WTC11 (cell line): ENCODE data around the gene ESYT2. TPM values are rescaled to one million over a fixed set of nuclear protein-coding genes. Genes with fewer than 3 reads are reported as not detected.
A peak's percentile ranks its signal among the peaks of the same experiment; 100 is the strongest.

ENCODE experiments used
- ATAC-seq: fragments of 200-7000 bp; cut with Tn5 transposase; 2 replicates; pipeline ENCODE4 v1.10.0; 2021; ENCODE audit warnings: mild to moderate bottlenecking, moderate library complexity
- CTCF ChIA-PET: fragments of 300-600 bp; sonication (Branson Sonifier 250); formaldehyde crosslinking; loops from one replicate; lab custom pipeline; 2021; ENCODE audit warnings: antibody characterized with exemption; lab: Charles Lee
- POLR2A ChIA-PET: fragments of 350-600 bp; sonication (Branson Sonifier 250); formaldehyde crosslinking; loops from one replicate; lab custom pipeline; 2021; ENCODE audit warnings: antibody characterized with exemption; lab: Charles Lee
- DNase-seq: peaks from one replicate; pipeline ENCODE4 v3.0.0; 2021; ENCODE audit warnings: low spot score
- H3K27ac Mint-ChIP-seq: 2 replicates; pipeline ENCODE4 v1.8.0; 2021; ENCODE audit warnings: mixed read lengths
- H3K27me3 Mint-ChIP-seq: 2 replicates; pipeline ENCODE4 v1.8.0; 2021; ENCODE audit warnings: low read depth, mild to moderate bottlenecking, moderate library complexity, mixed read lengths
- H3K36me3 Mint-ChIP-seq: 2 replicates; pipeline ENCODE4 v1.8.0; 2021; ENCODE audit warnings: mixed read lengths
- H3K4me1 Mint-ChIP-seq: 2 replicates; pipeline ENCODE4 v1.8.0; 2022; ENCODE audit warnings: mixed read lengths
- H3K4me3 Mint-ChIP-seq: 2 replicates; pipeline ENCODE4 v1.8.0; 2021; ENCODE audit warnings: mild to moderate bottlenecking, moderate library complexity, mixed read lengths
- H3K9me3 Mint-ChIP-seq: 2 replicates; pipeline ENCODE4 v1.8.0; 2021; ENCODE audit warnings: mixed read lengths
- CBFB ChIP-seq: sonication (generic); formaldehyde crosslinking; IDR thresholded peaks from 2 replicates; pipeline ENCODE4 v1.8.1; 2022; ENCODE audit warnings: mild to moderate bottlenecking, low read depth, missing genetic modification reagents
- GABPB1 ChIP-seq: sonication (generic); formaldehyde crosslinking; IDR thresholded peaks from 2 replicates; pipeline ENCODE4 v1.8.1; 2023; ENCODE audit warnings: mild to moderate bottlenecking, missing genetic modification reagents
- NFYB ChIP-seq: sonication (generic); formaldehyde crosslinking; conservative IDR thresholded peaks from 2 replicates; pipeline ENCODE4 v1.8.0; 2022; ENCODE audit warnings: low read depth, missing genetic modification reagents
- SMAD4 ChIP-seq: sonication (generic); formaldehyde crosslinking; IDR thresholded peaks from 2 replicates; pipeline ENCODE4 v1.8.0; 2022; ENCODE audit warnings: mild to moderate bottlenecking, missing genetic modification reagents
- total RNA-seq: library from RNA; stranded (reverse); gene quantifications from 3 replicates; pipeline ENCODE4 v1.2.3, GENCODE V29; 2021
- TF ChIP-seq, protein P1 (sequence below): sonication (generic); formaldehyde crosslinking; IDR thresholded peaks from 2 replicates; pipeline ENCODE4 v1.8.0; 2023; ENCODE audit warnings: mild to moderate bottlenecking, missing genetic modification reagents
- TF ChIP-seq, protein P2 (sequence below): sonication (generic); formaldehyde crosslinking; IDR thresholded peaks from 2 replicates; pipeline ENCODE4 v1.8.1; 2023; ENCODE audit warnings: mild to moderate bottlenecking, moderate library complexity, missing genetic modification reagents
- TF ChIP-seq, protein P3 (sequence below): fragments of 250-450 bp; sonication (Bioruptor Pico); IDR thresholded peaks from 2 replicates; pipeline ENCODE4 v1.9.0; 2021; ENCODE audit warnings: mild to moderate bottlenecking, borderline replicate concordance
- TF ChIP-seq, protein P4 (sequence below): sonication (generic); formaldehyde crosslinking; IDR thresholded peaks from 2 replicates; pipeline ENCODE4 v1.8.1; 2023; ENCODE audit warnings: mild to moderate bottlenecking, missing genetic modification reagents, moderate library complexity

ESYT2 gene
- total RNA-seq, 1 experiment from 2014 or later = 45.1 TPM

DNA sequence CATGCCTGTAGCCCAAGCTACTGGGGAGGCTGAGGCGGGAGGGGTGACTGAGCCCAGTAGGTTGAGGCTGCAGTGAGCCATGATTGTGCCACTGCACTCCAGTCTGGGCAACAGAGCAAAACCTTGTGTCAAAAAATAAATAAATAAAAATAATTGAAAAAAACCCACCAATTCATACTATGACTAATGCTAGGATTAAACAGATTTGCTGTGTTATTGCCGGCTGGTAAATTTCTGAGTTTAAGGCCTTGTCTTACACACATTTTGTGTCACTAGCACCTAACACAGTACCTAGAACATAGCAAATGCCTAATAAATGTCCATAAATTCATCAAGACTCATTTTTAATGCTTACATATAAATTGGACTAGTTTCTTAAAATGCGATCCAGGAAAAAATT is 8.7 kb downstream of the ESYT2 start:
- Mint-ChIP-seq H3K9me3 (no peaks in the 10 kb centered on the region), H3K27me3 (no peaks in the 10 kb centered on the region)
- no peak for TF ChIP-seq SMAD4 (CRISPR knock-in tag)
- TF ChIP-seq, protein P1, sequence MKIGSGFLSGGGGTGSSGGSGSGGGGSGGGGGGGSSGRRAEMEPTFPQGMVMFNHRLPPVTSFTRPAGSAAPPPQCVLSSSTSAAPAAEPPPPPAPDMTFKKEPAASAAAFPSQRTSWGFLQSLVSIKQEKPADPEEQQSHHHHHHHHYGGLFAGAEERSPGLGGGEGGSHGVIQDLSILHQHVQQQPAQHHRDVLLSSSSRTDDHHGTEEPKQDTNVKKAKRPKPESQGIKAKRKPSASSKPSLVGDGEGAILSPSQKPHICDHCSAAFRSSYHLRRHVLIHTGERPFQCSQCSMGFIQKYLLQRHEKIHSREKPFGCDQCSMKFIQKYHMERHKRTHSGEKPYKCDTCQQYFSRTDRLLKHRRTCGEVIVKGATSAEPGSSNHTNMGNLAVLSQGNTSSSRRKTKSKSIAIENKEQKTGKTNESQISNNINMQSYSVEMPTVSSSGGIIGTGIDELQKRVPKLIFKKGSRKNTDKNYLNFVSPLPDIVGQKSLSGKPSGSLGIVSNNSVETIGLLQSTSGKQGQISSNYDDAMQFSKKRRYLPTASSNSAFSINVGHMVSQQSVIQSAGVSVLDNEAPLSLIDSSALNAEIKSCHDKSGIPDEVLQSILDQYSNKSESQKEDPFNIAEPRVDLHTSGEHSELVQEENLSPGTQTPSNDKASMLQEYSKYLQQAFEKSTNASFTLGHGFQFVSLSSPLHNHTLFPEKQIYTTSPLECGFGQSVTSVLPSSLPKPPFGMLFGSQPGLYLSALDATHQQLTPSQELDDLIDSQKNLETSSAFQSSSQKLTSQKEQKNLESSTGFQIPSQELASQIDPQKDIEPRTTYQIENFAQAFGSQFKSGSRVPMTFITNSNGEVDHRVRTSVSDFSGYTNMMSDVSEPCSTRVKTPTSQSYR (CRISPR knock-in tag) = no peak
- TF ChIP-seq, protein P2, sequence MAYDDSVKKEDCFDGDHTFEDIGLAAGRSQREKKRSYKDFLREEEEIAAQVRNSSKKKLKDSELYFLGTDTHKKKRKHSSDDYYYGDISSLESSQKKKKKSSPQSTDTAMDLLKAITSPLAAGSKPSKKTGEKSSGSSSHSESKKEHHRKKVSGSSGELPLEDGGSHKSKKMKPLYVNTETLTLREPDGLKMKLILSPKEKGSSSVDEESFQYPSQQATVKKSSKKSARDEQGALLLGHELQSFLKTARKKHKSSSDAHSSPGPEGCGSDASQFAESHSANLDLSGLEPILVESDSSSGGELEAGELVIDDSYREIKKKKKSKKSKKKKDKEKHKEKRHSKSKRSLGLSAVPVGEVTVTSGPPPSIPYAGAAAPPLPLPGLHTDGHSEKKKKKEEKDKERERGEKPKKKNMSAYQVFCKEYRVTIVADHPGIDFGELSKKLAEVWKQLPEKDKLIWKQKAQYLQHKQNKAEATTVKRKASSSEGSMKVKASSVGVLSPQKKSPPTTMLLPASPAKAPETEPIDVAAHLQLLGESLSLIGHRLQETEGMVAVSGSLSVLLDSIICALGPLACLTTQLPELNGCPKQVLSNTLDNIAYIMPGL (CRISPR knock-in tag) = no peak
- TF ChIP-seq, all 79 proteins: peak for 0
- ChIA-PET POLR2A (no interaction called here), CTCF (no interaction called here)
- peaks cover 6% of the 10 kb centered on the region for H3K36me3 Mint-ChIP-seq
- no peak overlapping the region for H3K27ac Mint-ChIP-seq
- H3K4me3 Mint-ChIP-seq = no peak overlapping the region
- ATAC-seq (no peak), DNase-seq (no peak)
- peaks cover 64% of the 10 kb centered on the region for H3K4me1 Mint-ChIP-seq

DNA sequence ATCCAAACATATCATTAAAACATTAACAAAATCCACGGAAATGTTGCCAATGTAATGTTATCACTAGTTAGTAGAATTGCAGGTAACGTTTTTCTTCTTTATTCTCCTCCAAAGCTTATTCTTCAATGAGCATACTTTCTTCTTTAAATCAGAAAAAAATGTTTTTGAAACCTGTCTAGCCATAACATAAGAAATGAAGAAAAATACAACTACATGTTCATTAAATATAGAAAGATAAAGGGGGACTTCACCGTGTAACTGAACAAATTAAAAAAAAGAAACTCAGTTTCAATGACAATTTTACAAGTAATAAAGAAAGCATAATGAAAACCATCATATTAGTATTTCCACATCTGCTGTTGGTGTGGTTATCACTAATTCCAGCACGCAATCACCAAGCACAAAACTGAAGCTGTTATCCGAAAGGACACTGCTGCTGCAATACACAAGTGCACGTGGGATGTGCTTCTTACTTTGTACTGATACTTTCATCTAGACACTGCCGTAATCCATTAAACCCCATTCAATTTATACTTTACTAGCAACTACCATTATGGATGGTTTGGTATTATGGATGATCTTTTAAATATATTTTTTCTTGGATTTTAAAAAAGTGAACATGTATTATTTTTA is 9.6 kb downstream of the ESYT2 start:
- H3K9me3 Mint-ChIP-seq = no peaks in the 10 kb centered on the region
- POLR2A ChIA-PET = no interaction called here

DNA sequence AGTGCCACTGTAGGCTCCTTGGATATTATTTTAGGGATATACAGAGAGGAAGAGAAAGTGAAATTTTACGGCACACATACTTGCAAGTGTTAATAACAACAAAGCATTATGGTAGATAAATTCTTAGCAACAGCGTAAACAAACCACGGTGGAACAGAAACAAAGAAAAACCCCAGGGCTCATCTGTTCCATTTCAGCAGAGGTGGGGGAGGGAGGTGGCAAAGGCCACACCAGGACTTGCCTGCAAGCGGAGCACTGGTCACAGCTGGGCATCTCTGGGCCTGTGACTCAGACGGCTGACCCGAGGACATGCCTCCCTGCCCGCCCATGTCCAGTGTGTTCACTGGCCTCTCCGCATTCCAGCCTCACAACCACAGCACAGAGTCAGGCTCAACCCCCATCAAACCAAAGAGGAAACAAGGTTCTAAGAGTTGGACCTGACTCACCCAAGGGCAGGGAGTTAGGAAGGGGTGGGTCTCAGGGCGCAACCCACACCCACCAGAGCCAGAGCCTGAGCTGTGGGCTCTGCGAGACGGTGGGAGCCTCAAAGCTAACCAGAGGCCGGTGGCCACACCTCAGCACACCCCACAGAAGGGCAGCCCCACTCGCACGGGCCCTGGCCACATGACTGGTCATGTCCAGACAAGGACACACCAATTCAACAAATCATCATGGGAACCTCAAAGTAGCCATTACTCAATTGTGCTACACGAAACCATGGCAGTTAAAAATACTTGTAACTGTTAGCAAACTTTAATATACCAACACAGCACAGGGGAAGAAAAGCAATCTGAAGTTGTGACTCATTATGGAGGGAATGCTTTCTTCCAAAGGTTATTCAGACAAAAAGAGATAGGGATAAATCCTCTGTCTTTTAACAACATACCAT is 10.7 kb downstream of the ESYT2 start:
- H3K4me1 Mint-ChIP-seq = peaks cover 71% of the 10 kb centered on the region
- ATAC-seq = peak; percentile 62
- peak overlapping the region; percentile 77 for H3K27ac Mint-ChIP-seq
- H3K27me3 Mint-ChIP-seq = no peaks in the 10 kb centered on the region
- H3K4me3 Mint-ChIP-seq = peak overlapping the region; percentile 33
- DNase-seq = peak; percentile 60
- peak; percentile 64 for TF ChIP-seq GABPB1 (CRISPR knock-in tag)
- TF ChIP-seq, protein P3, sequence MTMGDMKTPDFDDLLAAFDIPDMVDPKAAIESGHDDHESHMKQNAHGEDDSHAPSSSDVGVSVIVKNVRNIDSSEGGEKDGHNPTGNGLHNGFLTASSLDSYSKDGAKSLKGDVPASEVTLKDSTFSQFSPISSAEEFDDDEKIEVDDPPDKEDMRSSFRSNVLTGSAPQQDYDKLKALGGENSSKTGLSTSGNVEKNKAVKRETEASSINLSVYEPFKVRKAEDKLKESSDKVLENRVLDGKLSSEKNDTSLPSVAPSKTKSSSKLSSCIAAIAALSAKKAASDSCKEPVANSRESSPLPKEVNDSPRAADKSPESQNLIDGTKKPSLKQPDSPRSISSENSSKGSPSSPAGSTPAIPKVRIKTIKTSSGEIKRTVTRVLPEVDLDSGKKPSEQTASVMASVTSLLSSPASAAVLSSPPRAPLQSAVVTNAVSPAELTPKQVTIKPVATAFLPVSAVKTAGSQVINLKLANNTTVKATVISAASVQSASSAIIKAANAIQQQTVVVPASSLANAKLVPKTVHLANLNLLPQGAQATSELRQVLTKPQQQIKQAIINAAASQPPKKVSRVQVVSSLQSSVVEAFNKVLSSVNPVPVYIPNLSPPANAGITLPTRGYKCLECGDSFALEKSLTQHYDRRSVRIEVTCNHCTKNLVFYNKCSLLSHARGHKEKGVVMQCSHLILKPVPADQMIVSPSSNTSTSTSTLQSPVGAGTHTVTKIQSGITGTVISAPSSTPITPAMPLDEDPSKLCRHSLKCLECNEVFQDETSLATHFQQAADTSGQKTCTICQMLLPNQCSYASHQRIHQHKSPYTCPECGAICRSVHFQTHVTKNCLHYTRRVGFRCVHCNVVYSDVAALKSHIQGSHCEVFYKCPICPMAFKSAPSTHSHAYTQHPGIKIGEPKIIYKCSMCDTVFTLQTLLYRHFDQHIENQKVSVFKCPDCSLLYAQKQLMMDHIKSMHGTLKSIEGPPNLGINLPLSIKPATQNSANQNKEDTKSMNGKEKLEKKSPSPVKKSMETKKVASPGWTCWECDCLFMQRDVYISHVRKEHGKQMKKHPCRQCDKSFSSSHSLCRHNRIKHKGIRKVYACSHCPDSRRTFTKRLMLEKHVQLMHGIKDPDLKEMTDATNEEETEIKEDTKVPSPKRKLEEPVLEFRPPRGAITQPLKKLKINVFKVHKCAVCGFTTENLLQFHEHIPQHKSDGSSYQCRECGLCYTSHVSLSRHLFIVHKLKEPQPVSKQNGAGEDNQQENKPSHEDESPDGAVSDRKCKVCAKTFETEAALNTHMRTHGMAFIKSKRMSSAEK = no peak
- TF ChIP-seq, all 79 proteins: peak for 1
- CTCF ChIA-PET = no interaction called here
- H3K36me3 Mint-ChIP-seq = peaks cover 4% of the 10 kb centered on the region; the same call in 1 of the 2 replicates
- POLR2A ChIA-PET = no interaction called here
- H3K9me3 Mint-ChIP-seq = no peaks in the 10 kb centered on the region

More for the DNA sequence above, 9.6 kb downstream of the ESYT2 start:
- H3K4me1 Mint-ChIP-seq = peaks cover 72% of the 10 kb centered on the region
- DNase-seq = no peak
- no peak overlapping the region for H3K4me3 Mint-ChIP-seq
- H3K27ac Mint-ChIP-seq = no peak overlapping the region
- H3K27me3 Mint-ChIP-seq = no peaks in the 10 kb centered on the region
- ATAC-seq = no peak
- CTCF ChIA-PET = no interaction called here
- TF ChIP-seq, protein P4, sequence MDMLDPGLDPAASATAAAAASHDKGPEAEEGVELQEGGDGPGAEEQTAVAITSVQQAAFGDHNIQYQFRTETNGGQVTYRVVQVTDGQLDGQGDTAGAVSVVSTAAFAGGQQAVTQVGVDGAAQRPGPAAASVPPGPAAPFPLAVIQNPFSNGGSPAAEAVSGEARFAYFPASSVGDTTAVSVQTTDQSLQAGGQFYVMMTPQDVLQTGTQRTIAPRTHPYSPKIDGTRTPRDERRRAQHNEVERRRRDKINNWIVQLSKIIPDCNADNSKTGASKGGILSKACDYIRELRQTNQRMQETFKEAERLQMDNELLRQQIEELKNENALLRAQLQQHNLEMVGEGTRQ (CRISPR knock-in tag) = no peak
- TF ChIP-seq CBFB (no peak), NFYB (CRISPR knock-in tag) (no peak)
- H3K36me3 Mint-ChIP-seq = peaks cover 4% of the 10 kb centered on the region; the same call in 1 of the 2 replicates
